Epithelial cell of esophagus (primary cell): Measurements from ENCODE around the gene NBAS.
A peak's percentile ranks its signal among the peaks of the same experiment; 100 is the strongest.

Experiments used
- DNase-seq: peaks from one replicate; pipeline ENCODE4 v3.0.0; 2010; ENCODE audit warnings: low read depth
- H3K4me3 ChIP-seq: 2 replicates; pipeline ENCODE4 v1.5.1; 2011; ENCODE audit warnings: mild to moderate bottlenecking, low read length, control low read depth
- TF ChIP-seq, protein P1 (sequence below): IDR thresholded peaks from 2 replicates; pipeline ENCODE4 v1.5.1; 2011; ENCODE audit warnings: low read depth, mild to moderate bottlenecking, low read length, control low read depth, inconsistent platforms; ENCODE audit not compliant: insufficient read depth; ENCODE audit errors: missing control alignments

The NBAS gene

DNA sequence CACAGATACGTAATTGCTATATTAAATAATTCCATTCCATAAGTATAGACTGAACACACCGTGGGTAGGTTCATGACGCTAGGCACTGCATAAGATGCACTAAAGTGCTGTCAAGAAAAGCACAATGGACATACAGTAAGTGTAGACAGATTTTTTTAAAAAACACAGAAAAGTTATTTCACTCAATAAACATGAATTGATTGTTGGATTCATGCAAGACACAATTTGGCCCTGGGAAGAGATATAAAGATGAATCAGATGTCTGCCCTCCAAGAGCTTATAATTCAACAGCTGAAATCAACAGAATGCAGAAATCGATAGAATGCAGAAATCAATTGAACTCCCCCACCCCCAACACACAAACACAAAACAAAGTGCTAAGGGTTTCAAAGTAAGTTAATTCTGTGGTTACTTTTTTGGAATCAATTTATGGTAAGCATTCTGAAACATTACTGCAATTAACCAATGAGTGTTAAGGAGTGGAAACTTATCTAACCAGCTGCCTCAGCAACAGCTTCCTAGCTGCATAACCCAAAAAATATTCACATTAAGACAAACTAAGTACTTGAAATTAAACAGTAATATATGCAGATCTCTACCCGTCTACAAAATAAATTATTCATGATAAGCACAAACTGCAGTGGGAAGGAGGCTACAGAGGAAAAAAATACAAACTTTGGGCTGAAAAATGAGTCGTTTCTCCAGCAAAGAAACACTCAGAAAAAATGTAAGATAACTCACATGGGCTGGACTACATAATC lies 1.6 kb downstream of the NBAS start:
- TF ChIP-seq, protein P1, sequence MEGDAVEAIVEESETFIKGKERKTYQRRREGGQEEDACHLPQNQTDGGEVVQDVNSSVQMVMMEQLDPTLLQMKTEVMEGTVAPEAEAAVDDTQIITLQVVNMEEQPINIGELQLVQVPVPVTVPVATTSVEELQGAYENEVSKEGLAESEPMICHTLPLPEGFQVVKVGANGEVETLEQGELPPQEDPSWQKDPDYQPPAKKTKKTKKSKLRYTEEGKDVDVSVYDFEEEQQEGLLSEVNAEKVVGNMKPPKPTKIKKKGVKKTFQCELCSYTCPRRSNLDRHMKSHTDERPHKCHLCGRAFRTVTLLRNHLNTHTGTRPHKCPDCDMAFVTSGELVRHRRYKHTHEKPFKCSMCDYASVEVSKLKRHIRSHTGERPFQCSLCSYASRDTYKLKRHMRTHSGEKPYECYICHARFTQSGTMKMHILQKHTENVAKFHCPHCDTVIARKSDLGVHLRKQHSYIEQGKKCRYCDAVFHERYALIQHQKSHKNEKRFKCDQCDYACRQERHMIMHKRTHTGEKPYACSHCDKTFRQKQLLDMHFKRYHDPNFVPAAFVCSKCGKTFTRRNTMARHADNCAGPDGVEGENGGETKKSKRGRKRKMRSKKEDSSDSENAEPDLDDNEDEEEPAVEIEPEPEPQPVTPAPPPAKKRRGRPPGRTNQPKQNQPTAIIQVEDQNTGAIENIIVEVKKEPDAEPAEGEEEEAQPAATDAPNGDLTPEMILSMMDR: no peak
- H3K4me3 ChIP-seq: peak overlapping the region; percentile 89
- DNase-seq: no peak

DNA sequence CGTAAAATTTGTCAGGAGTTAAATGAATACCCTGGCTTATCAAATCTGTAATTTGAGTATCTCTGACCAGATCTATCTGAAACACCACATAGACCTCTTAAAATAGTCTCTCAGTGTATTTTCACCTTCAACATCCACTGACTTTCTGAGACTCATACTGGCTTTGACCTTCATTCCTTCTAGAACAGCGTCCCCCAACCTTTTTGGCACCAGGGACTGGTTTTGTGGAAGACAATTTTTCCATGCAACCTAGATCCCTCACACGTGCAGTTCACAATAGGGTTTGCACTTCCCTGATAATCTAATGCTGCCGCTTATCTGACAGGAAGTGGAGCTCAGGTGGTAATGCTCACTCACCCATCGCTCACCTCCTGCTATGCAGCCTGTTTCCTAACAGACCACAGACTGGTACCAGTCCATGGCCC lies 3.2 kb downstream of the NBAS start:
- no peak overlapping the region for H3K4me3 ChIP-seq
- TF ChIP-seq, protein P1: no peak
- DNase-seq: peak; percentile 50

DNA sequence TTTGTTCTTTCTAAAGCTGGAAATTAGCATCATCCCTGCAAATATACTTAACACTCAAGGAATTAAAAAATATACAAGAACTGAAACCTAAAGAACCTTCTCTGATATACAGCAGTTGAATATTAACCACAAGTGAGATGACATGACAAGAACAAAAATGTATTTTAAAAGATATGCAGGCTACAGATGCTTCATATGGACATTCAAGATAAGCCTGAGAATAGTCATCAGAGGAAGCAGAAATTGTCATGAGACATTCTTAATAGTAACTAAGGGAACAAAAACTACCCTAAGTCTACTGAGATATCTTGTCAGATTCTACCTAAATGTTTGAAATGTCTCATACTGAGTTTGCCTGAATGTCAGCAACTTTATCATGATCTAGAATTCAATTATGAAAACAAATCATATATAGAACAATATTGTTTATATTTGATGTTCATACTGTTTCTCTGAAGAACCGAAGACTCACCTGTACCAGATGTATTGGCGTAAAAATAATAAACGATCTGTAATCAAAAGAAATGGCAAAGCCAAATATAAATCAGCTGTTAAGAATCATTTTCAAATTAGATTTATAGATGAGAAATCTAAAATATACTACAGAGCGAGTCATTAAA lies 4.7 kb downstream of the NBAS start:
- DNase-seq: no peak
- TF ChIP-seq, protein P1: no peak
- no peak overlapping the region for H3K4me3 ChIP-seq

DNA sequence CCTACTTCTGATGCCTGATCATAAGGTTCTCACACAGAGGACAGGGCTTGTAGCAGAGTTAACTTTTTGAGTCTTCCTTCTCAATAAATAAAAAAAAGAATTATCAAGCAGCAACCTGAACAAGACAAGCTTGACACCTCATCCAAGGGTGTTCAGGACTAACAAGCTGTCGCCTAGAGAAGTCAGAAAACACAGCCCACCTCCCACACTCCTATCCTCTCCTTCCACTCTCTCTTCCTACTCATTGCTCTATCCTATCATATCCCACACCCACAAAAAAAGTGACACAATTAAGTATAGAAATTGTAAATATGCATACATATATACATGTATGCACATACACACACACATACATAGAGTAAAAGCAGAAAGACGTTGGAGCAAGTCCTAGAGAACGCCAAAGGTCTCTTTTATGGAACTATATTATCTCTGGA lies 5.4 kb downstream of the NBAS start:
- TF ChIP-seq, protein P1: no peak
- H3K4me3 ChIP-seq: no peak overlapping the region
- DNase-seq: no peak

DNA sequence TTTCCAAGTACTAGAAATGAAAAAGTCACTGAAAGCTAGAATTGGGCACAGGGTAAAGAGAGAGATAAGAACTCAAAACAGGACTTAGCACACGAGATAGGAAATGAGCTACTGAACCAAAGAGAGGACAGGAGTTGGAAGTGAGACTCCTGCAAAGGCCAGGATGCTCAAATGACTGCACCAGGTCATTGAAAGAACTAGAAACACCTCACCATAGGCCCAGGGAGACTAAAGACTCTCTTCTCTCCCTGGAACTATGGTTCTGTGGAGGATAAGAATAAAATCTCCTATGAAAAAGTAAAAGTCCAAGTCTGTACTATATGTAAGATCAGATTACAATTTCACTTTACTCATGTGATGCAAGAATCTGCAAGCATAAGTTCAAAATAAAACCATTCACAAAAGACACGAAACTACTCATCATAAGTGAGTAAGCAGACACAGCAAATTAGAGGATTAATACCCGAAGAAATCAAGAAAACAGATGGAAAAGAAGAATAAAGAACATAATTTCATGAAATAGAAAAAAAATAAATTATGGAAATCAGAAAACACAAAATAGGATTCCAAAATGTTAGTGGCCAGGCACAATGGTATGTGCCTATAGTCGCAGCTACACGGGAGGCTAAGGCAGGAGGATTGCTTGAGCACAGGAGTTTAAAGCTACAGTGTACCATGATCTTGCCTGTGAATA lies 6.5 kb downstream of the NBAS start:
- no peak overlapping the region for H3K4me3 ChIP-seq
- DNase-seq: no peak
- TF ChIP-seq, protein P1: no peak

DNA sequence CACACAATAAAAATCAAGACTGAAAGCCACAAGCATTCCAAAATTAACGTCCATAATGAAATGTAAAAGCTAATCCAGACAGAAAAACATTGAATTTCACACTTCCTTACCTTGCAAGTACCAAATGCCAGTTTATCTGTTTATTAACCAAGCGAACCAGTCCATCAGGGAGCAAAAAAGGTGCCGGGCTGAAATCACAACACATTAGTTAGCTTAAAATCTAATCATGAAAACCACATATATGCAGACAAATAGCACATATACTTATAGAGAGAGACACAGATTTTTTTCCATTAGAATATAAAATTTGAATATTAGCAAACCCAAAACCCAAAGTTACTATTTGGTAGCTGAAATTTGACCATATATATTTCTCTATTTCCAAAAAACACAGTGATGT lies 7.2 kb downstream of the NBAS start:
- no peak overlapping the region for H3K4me3 ChIP-seq
- TF ChIP-seq, protein P1: no peak
- no peak for DNase-seq
